Testis (tissue), 3 donors: ENCODE data around the gene JMJD7. TPM values are rescaled to one million over a fixed set of nuclear protein-coding genes. Genes with fewer than 3 reads are reported as not detected.

Experiments used
- DNase-seq: peaks from one replicate; pipeline ENCODE4 v3.0.0-alpha.2; 2019
- H3K27ac ChIP-seq, 2 donors: fragments of 200-600 bp; sonication (generic); one replicate each; pipeline ENCODE4 v1.5.1; 2019
- H3K27me3 ChIP-seq: fragments of 200-600 bp; sonication (generic); one replicate; pipeline ENCODE4 v1.5.1; 2019
- H3K36me3 ChIP-seq: fragments of 200-600 bp; sonication (generic); one replicate; pipeline ENCODE4 v1.5.1; 2017; ENCODE audit warnings: low read depth; ENCODE audit errors: missing control alignments
- H3K4me1 ChIP-seq: fragments of 200-600 bp; sonication (generic); one replicate; pipeline ENCODE4 v1.5.1; 2019
- H3K4me3 ChIP-seq, 2 donors: fragments of 200-600 bp; sonication (generic); one replicate each; pipeline ENCODE4 v1.5.1; 2017 to 2019
- H3K9me3 ChIP-seq: fragments of 200-600 bp; sonication (generic); one replicate; pipeline ENCODE4 v1.5.1; 2017
- POLR2A ChIP-seq: fragments of 450-650 bp; IDR thresholded peaks from one replicate; pipeline ENCODE4 v1.6.1; 2017; ENCODE audit warnings: antibody characterized with exemption, mild to moderate bottlenecking, moderate library complexity
- WGBS, 2 donors: methylation state at CpG; one replicate each; pipeline ENCODE4 v1.1.5; 2018; 5-methylcytosine and 5-hydroxymethylcytosine counted together
- intact Hi-C: fragments of 100-400 bp; cut with DNase I; formaldehyde crosslinking; loops from one replicate; pipeline ENCODE4 v1.15.1; 2023; ENCODE audit warnings: low total_unique reads
- polyA plus RNA-seq: library from polyadenylated mRNA; stranded (reverse); fragments of 350-450 nt; fragmentation: Illumina TruSeq; extraction: RNeasy Lipid Tissue Mini Kit (QIAGEN cat#74804); gene quantifications from one replicate; pipeline ENCODE4 v1.2.3, GENCODE V29; 2014; ENCODE audit warnings: low read depth, low replicate concordance; ENCODE audit not compliant: insufficient read depth
- total RNA-seq, 2 donors: library from RNA; depleted of rRNA; stranded (reverse); fragments of >200 nt; gene quantifications; one replicate each; pipeline ENCODE4 v1.2.3, GENCODE V29; 2016
- TF ChIP-seq, protein P1 (sequence below), 3 experiments: fragments of 450-650 bp in 2 of 3; fragments of 200-600 bp in 1 of 3; sonication (generic) in 1 of 3; IDR thresholded peaks; one replicate each; pipeline ENCODE4 v1.5.1; 2016 to 2019; ENCODE audit warnings: antibody characterized with exemption in 3 of 3, mild to moderate bottlenecking in 2 of 3, moderate library complexity in 1 of 3

JMJD7 gene
- total and polyA plus RNA-seq, 3 donors from 2014 or later: 10.5 to 21.6 (median 18.6) TPM

DNA sequence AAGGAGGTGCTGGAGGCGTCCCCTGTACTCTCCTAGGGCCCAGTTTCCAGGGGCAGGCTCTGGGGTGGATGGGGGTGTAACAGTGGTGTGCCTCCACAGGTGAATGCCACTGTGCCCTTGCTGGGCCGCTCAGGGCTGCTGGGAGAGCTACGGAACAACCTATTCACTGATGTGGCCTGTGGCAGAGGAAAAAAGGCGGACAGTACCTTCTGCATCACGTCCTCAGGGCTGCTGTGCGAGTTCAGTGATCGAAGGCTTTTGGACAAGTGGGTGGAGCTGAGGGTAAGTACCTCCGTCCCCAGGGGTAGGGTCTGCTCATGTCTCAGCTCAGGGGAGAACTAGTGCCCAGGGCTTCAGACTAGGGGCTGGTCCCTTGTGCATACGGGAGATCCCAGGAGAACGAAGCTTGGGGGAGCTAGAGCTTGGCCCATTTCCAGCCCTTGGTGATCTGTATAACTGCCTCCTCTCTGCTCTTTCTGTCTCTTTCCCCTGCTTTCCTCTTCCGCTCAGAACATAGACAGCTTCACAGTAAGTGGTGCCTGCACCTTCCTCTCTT, 15.0 kb upstream of the JMJD7 start:
- peaks cover 6% of the 10 kb centered on the region for H3K4me1 ChIP-seq
- H3K4me3 ChIP-seq: no peak overlapping the region
- no peaks in the 10 kb centered on the region for H3K27me3 ChIP-seq
- intact Hi-C loops: loop anchor here (5.0 kb wide), 1 partner anchor 41 kb away; the partner anchor contains the start of gene MAPKBP1
- H3K9me3 ChIP-seq: no peaks in the 10 kb centered on the region
- WGBS, 2 donors: 90% methylated on average over 10 to 11 of the region's 11 CpGs
- no peak overlapping the region for H3K27ac ChIP-seq
- TF ChIP-seq POLR2A: no peak
- TF ChIP-seq, protein P1, sequence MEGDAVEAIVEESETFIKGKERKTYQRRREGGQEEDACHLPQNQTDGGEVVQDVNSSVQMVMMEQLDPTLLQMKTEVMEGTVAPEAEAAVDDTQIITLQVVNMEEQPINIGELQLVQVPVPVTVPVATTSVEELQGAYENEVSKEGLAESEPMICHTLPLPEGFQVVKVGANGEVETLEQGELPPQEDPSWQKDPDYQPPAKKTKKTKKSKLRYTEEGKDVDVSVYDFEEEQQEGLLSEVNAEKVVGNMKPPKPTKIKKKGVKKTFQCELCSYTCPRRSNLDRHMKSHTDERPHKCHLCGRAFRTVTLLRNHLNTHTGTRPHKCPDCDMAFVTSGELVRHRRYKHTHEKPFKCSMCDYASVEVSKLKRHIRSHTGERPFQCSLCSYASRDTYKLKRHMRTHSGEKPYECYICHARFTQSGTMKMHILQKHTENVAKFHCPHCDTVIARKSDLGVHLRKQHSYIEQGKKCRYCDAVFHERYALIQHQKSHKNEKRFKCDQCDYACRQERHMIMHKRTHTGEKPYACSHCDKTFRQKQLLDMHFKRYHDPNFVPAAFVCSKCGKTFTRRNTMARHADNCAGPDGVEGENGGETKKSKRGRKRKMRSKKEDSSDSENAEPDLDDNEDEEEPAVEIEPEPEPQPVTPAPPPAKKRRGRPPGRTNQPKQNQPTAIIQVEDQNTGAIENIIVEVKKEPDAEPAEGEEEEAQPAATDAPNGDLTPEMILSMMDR (IDR thresholded peaks at IDR 0.05): no peak
- no peak for DNase-seq
- H3K36me3 ChIP-seq: no peaks in the 10 kb centered on the region

DNA sequence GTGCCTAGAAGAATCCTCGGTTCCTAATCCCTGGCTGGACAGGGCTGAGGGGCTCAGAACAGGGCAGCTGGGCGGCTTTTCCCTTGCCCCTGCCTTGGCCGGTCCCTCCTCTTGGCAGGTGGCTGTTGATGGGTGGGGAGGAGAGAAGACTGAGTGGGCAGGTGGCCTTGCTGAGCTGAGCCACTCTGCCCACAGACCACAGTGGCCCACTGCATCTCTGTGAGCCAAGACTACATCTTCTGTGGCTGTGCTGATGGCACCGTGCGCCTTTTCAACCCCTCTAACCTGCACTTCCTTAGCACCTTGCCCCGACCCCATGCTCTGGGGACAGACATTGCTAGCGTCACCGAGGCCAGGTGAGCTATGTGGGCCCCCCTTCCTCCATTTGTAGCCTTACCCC, 14.5 kb upstream of the JMJD7 start:
- Histone ChIP-seq H3K9me3 (no peaks in the 10 kb centered on the region), H3K4me3 (no peak overlapping the region), H3K36me3 (no peaks in the 10 kb centered on the region), H3K27ac (no peak overlapping the region), H3K4me1 (peaks cover 6% of the 10 kb centered on the region), H3K27me3 (no peaks in the 10 kb centered on the region)
- TF ChIP-seq, protein P1 (IDR thresholded peaks at IDR 0.05): no peak
- no peak for TF ChIP-seq POLR2A
- no peak for DNase-seq
- intact Hi-C loops: loop anchor here (5.0 kb wide), 1 partner anchor 41 kb away; the partner anchor contains the start of gene MAPKBP1
- WGBS, 2 donors: 86 to 96% methylated on average over 8 of the region's 8 CpGs

- no peak for DNase-seq
- no peak overlapping the region for H3K27ac ChIP-seq
- intact Hi-C loops: loop anchor here (5.0 kb wide), 1 partner anchor 42 kb away; the partner anchor contains the start of gene MAPKBP1
- TF ChIP-seq, protein P1 (IDR thresholded peaks at IDR 0.05): no peak
- no peak for TF ChIP-seq POLR2A
- H3K4me1 ChIP-seq: peaks cover 6% of the 10 kb centered on the region
- H3K36me3 ChIP-seq: no peaks in the 10 kb centered on the region
- WGBS, 2 donors: 59 to 68% methylated on average over 5 of the region's 5 CpGs
- no peaks in the 10 kb centered on the region for H3K9me3 ChIP-seq
- no peak overlapping the region for H3K4me3 ChIP-seq
- H3K27me3 ChIP-seq: no peaks in the 10 kb centered on the region
These were observed 13.4 kb upstream of the JMJD7 start for GRCh38 chr15:41814534-41814933.

GRCh38 chr15:41816788-41817187, 11.1 kb upstream of the JMJD7 start:
- TF ChIP-seq POLR2A: no peak
- TF ChIP-seq, protein P1 (IDR thresholded peaks at IDR 0.05): no peak
- intact Hi-C loops: no loop called here
- Histone ChIP-seq H3K9me3 (no peaks in the 10 kb centered on the region), H3K4me1 (no peaks in the 10 kb centered on the region), H3K36me3 (no peaks in the 10 kb centered on the region), H3K27me3 (no peaks in the 10 kb centered on the region), H3K27ac (no peak overlapping the region), H3K4me3 (no peak overlapping the region)
- no peak for DNase-seq
- 72 to 97% methylated on average over 6 to 9 of the region's 9 CpGs for WGBS, 2 donors

- no peak overlapping the region for H3K4me3 ChIP-seq
- no peak overlapping the region for H3K27ac ChIP-seq
- TF ChIP-seq, protein P1 (IDR thresholded peaks at IDR 0.05): no peak
- TF ChIP-seq POLR2A: no peak
- no peak for DNase-seq
- no peaks in the 10 kb centered on the region for H3K36me3 ChIP-seq
- intact Hi-C loops: no loop called here
- no peaks in the 10 kb centered on the region for H3K27me3 ChIP-seq
- 86 to 90% methylated on average over 12 to 14 of the region's 14 CpGs for WGBS, 2 donors
- H3K9me3 ChIP-seq: no peaks in the 10 kb centered on the region
- no peaks in the 10 kb centered on the region for H3K4me1 ChIP-seq
These were observed 10.6 kb upstream of the JMJD7 start for GRCh38 chr15:41817327-41817726.
